SU-DHL-6 (cell line): Measurements from ENCODE around the gene IQGAP3.
A peak's percentile ranks its signal among the peaks of the same experiment; 100 is the strongest.

ENCODE experiments used
- H2AFZ ChIP-seq: fragments of 200-600 bp; sonication (generic); 2 replicates; pipeline ENCODE4 v1.6.1; 2014; ENCODE audit warnings: low read depth, mild to moderate bottlenecking, moderate library complexity, mixed read lengths, antibody characterized with exemption, low read length; ENCODE audit not compliant: severe bottlenecking
- H3F3A ChIP-seq: fragments of 200-600 bp; shearing (Covaris generic); 2 replicates; pipeline ENCODE4 v1.6.0; 2016; ENCODE audit warnings: antibody characterized with exemption, mild to moderate bottlenecking; ENCODE audit not compliant: insufficient read depth
- H3K27ac ChIP-seq: fragments of 200-600 bp; sonication (generic); 2 replicates; pipeline ENCODE4 v1.5.1; 2016; ENCODE audit warnings: low read depth, mild to moderate bottlenecking, low read length, moderate library complexity, mixed read lengths
- H3K27me3 ChIP-seq: fragments of 200-600 bp; sonication (generic), shearing (Covaris generic); 2 replicates; pipeline ENCODE4 v1.6.0; 2014; ENCODE audit warnings: mild to moderate bottlenecking, low read length
- H3K36me3 ChIP-seq: fragments of 200-600 bp; sonication (generic); 2 replicates; pipeline ENCODE4 v1.6.1; 2014; ENCODE audit warnings: mild to moderate bottlenecking, low read length, mixed read lengths
- H3K4me2 ChIP-seq: fragments of 300-600, 200-600 bp; shearing (Covaris generic), sonication (generic); 2 replicates; pipeline ENCODE4 v1.6.0; 2014; ENCODE audit warnings: low read length, low read depth, mild to moderate bottlenecking; ENCODE audit not compliant: poor library complexity, severe bottlenecking
- H3K4me3 ChIP-seq: fragments of 200-600 bp; sonication (generic); 2 replicates; pipeline ENCODE4 v1.5.1; 2014; ENCODE audit warnings: antibody characterized with exemption, low read length, mild to moderate bottlenecking, mixed read lengths; ENCODE audit not compliant: insufficient read depth, poor library complexity, severe bottlenecking
- H3K79me2 ChIP-seq: fragments of 200-600 bp; sonication (generic); 2 replicates; pipeline ENCODE4 v1.6.1; 2014; ENCODE audit warnings: mild to moderate bottlenecking, low read length, moderate library complexity; ENCODE audit not compliant: insufficient read depth
- H3K9ac ChIP-seq: fragments of 200-600 bp; sonication (generic); 2 replicates; pipeline ENCODE4 v1.7.0; 2014; ENCODE audit warnings: mild to moderate bottlenecking, low read length
- H3K9me2 ChIP-seq: fragments of 200-600 bp; sonication (generic); replicated peaks from 2 replicates; pipeline ENCODE4 v1.6.1; 2014; ENCODE audit warnings: low read length; ENCODE audit not compliant: insufficient read depth
- H3K9me3 ChIP-seq: fragments of 200-600 bp; sonication (generic); 2 replicates; pipeline ENCODE4 v1.6.1; 2014; ENCODE audit warnings: low read length, mixed read lengths; ENCODE audit not compliant: insufficient read depth
- H4K20me1 ChIP-seq: fragments of 200-600 bp; sonication (generic); 2 replicates; pipeline ENCODE4 v1.6.1; 2014; ENCODE audit warnings: low read depth, mild to moderate bottlenecking, antibody characterized with exemption, low read length, moderate library complexity, mixed read lengths
- CTCF ChIP-seq: fragments of 200-600 bp; sonication (generic); IDR thresholded peaks from one replicate; pipeline ENCODE4 v1.5.1; 2017; ENCODE audit warnings: antibody characterized with exemption, mild to moderate bottlenecking, low read length, moderate library complexity; ENCODE audit not compliant: insufficient read depth, poor library complexity, severe bottlenecking
- EZH2phosphoT487 ChIP-seq: fragments of 200-600 bp; sonication (generic), shearing (Covaris generic); conservative IDR thresholded peaks from 2 replicates; pipeline ENCODE4 v1.6.1; 2018; ENCODE audit warnings: mild to moderate bottlenecking, antibody characterized with exemption, low read length, moderate library complexity, mixed read lengths

Gene IQGAP3

DNA sequence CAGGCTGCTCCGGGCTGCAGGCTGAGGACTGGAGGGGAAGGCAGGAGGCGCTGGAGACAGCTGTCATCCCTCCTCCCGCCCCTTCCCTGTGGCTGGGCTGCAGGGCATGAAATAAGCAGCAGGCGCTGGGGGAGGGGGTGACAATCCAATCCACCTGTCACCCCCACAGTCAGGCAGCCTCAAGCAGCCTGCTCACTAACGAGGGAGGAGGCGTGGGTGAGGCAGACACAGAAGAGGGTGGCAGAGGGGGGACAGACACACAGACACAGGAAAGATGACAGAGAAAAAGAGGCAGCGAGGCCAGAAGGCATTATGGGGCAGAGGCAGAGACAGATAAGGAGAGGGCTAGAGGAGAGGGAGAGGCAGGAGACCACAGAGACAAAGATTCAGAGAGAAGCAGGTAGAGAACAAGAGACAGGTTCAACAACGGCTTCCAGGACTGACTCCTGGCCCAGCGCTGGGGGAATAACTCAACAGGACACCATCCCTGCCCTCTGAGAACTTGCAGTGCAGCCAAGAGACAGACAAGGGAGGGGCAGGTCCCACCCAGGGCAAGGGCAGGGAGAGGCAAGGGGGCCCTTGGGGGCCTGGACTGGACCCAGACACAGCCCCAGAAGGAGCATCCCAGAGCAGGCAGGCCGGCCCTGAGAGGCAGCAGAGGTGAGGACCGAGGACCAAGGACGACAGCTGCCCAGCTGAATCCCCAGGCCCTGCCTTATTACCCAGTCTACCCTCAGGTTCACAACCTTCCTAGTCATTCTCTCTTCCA is 83.0 kb downstream of the IQGAP3 start:
- Histone ChIP-seq H3K27ac (peak overlapping the region; percentile 98), H3K4me2 (peak overlapping the region; percentile 77), H3K27me3 (no peaks in the 10 kb centered on the region), H3K36me3 (no peaks in the 10 kb centered on the region), H2AFZ (no peak overlapping the region), H3K9ac (peak overlapping the region; percentile 66), H4K20me1 (no peaks in the 10 kb centered on the region), H3K9me3 (no peaks in the 10 kb centered on the region), H3K9me2 (no peaks in the 10 kb centered on the region), H3K4me3 (no peak overlapping the region), H3K79me2 (peaks cover 91% of the 10 kb centered on the region), H3F3A (peaks cover 42% of the 10 kb centered on the region)
- TF ChIP-seq CTCF (no peak), EZH2phosphoT487 (no peak)

GRCh38 chr1:156488566-156489165 is 83.7 kb downstream of the IQGAP3 start:
- Histone ChIP-seq H3K9me3 (no peaks in the 10 kb centered on the region), H3K9me2 (no peaks in the 10 kb centered on the region), H2AFZ (no peak overlapping the region), H3K4me3 (no peak overlapping the region), H3K79me2 (peaks cover 91% of the 10 kb centered on the region), H4K20me1 (no peaks in the 10 kb centered on the region), H3K4me2 (peak overlapping the region; percentile 77), H3K36me3 (no peaks in the 10 kb centered on the region), H3K27me3 (no peaks in the 10 kb centered on the region), H3K27ac (peak overlapping the region; percentile 98), H3F3A (peaks cover 36% of the 10 kb centered on the region), H3K9ac (peak overlapping the region; percentile 66)
- no peak for TF ChIP-seq CTCF
- no peak for TF ChIP-seq EZH2phosphoT487

DNA sequence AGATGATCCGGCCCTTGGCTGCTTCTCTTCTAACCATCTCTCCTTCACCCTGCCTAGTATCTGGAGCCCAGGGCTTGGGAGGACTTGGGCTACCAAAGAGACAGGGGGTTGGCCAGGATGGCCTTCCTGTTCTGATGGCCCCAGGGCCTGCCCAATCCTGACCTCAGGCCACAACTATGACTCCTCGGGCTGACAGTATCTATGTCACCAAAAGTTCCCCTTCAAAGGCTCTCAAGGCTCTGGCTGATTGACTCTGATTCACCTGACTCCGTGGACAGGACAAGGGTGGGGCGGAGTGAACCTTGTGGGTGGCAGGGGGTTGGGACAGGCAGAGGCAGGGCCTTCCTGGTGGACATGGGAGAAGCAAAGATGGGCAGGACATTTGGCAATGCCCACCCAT is 84.5 kb downstream of the IQGAP3 start:
- peaks cover 28% of the 10 kb centered on the region for H3F3A ChIP-seq
- H3K4me2 ChIP-seq, result no peak overlapping the region
- H3K27ac ChIP-seq, result peak overlapping the region; percentile 98
- TF ChIP-seq EZH2phosphoT487, result no peak
- no peak for TF ChIP-seq CTCF
- no peak overlapping the region for H3K4me3 ChIP-seq
- H3K9ac ChIP-seq, result no peak overlapping the region
- no peaks in the 10 kb centered on the region for H4K20me1 ChIP-seq
- H2AFZ ChIP-seq, result no peak overlapping the region
- no peaks in the 10 kb centered on the region for H3K36me3 ChIP-seq
- H3K27me3 ChIP-seq, result no peaks in the 10 kb centered on the region
- H3K79me2 ChIP-seq, result peaks cover 86% of the 10 kb centered on the region
- no peaks in the 10 kb centered on the region for H3K9me2 ChIP-seq
- no peaks in the 10 kb centered on the region for H3K9me3 ChIP-seq
